Measurements from ENCODE around the gene NF1.

NF1 gene

GRCh38 chr17:31397256-31397939 is 302.6 kb downstream of the NF1 start:
- DNase-seq, result no peak

GRCh38 chr17:31398381-31399311 is 303.9 kb downstream of the NF1 start:
- DNase-seq, result no peak

- DNase-seq, result no peak
These were observed 305.7 kb downstream of the NF1 start for GRCh38 chr17:31400481-31400950.

GRCh38 chr17:31401456-31402254 is 306.9 kb downstream of the NF1 start:
- DNase-seq, result no peak

- DNase-seq, result no peak
These were observed 309.5 kb downstream of the NF1 start for GRCh38 chr17:31404028-31404949.

- DNase-seq, result peak in 4 of 51 donors; percentile 9 to 35 (median 12)
These were observed 311.2 kb downstream of the NF1 start for GRCh38 chr17:31405890-31406371.

GRCh38 chr17:31408586-31408985 is 313.8 kb downstream of the NF1 start:
- no peak for DNase-seq

- DNase-seq, result no peak
These were observed 317.0 kb downstream of the NF1 start for GRCh38 chr17:31411707-31412285.

GRCh38 chr17:31412511-31412910 is 317.7 kb downstream of the NF1 start:
- no peak for DNase-seq

- peak in 1 of 51 donors; percentile 28 for DNase-seq
These were observed 318.5 kb downstream of the NF1 start for GRCh38 chr17:31413081-31413799.

GRCh38 chr17:31413874-31414549 is 319.2 kb downstream of the NF1 start:
- peak in 41 of 51 donors; percentile 14 to 88 (median 69) for DNase-seq

- DNase-seq, result peak in 1 of 51 donors; percentile 23
These were observed 319.8 kb downstream of the NF1 start for GRCh38 chr17:31414550-31414918.

- DNase-seq, result no peak
These were observed 320.3 kb downstream of the NF1 start for GRCh38 chr17:31415004-31415454.

- peak in 2 of 51 donors; percentile 26 to 51 for DNase-seq
These were observed 321.1 kb downstream of the NF1 start for GRCh38 chr17:31415640-31416502.

GRCh38 chr17:31416503-31416923 is 321.7 kb downstream of the NF1 start:
- peak in 48 of 51 donors; percentile 20 to 94 (median 78) for DNase-seq

GRCh38 chr17:31417051-31417792 is 322.4 kb downstream of the NF1 start:
- DNase-seq, result peak in 1 of 51 donors; percentile 30
